Measurements from ENCODE around the gene MYBPC1.
"Not testable (repeated sequence)": the region's sequence is repeated elsewhere in the genome, so short reads cannot be mapped to it uniquely, and the experiment has no call there.

Gene MYBPC1

GRCh38 chr12:101655393-101655792 lies 60.6 kb downstream of the MYBPC1 start:
- DNase-seq: no peak

- not testable (repeated sequence) for DNase-seq
Measured at GRCh38 chr12:101660662-101661061, 65.9 kb downstream of the MYBPC1 start.

GRCh38 chr12:101663298-101663697 lies 68.5 kb downstream of the MYBPC1 start:
- DNase-seq: no peak

GRCh38 chr12:101664992-101665391 lies 70.2 kb downstream of the MYBPC1 start:
- DNase-seq: no peak

GRCh38 chr12:101666052-101666728 lies 71.4 kb downstream of the MYBPC1 start:
- no peak for DNase-seq

- DNase-seq: no peak
Measured at GRCh38 chr12:101667591-101667990, 72.8 kb downstream of the MYBPC1 start.

GRCh38 chr12:101670007-101670671 lies 75.4 kb downstream of the MYBPC1 start:
- DNase-seq: peak; percentile 22

- no peak for DNase-seq
Measured at GRCh38 chr12:101671157-101671791, 76.5 kb downstream of the MYBPC1 start.

GRCh38 chr12:101671833-101672232 lies 77.1 kb downstream of the MYBPC1 start:
- no peak for DNase-seq

- DNase-seq: no peak
Measured at GRCh38 chr12:101675555-101675954, 80.8 kb downstream of the MYBPC1 start.

GRCh38 chr12:101676497-101676896 lies 81.7 kb downstream of the MYBPC1 start:
- not testable (repeated sequence) for DNase-seq

- no peak for DNase-seq
Measured at GRCh38 chr12:101678081-101678480, 83.3 kb downstream of the MYBPC1 start.

GRCh38 chr12:101680240-101680639 lies 85.5 kb downstream of the MYBPC1 start:
- DNase-seq: no peak

- no peak for DNase-seq
Measured at GRCh38 chr12:101680647-101681046, 85.9 kb downstream of the MYBPC1 start.

- not testable (repeated sequence) for DNase-seq
Measured at GRCh38 chr12:101681627-101682026, 86.9 kb downstream of the MYBPC1 start.

GRCh38 chr12:101685092-101685491 lies 90.3 kb downstream of the MYBPC1 start:
- no peak for DNase-seq

- no peak for DNase-seq
Measured at GRCh38 chr12:101686176-101686575, 91.4 kb downstream of the MYBPC1 start.

- DNase-seq: no peak
Measured at GRCh38 chr12:101690544-101691098, 95.8 kb downstream of the MYBPC1 start.

- no peak for DNase-seq
Measured at GRCh38 chr12:101691503-101692096, 96.8 kb downstream of the MYBPC1 start.

- DNase-seq: no peak
Measured at GRCh38 chr12:101694297-101694848, 99.6 kb downstream of the MYBPC1 start.

GRCh38 chr12:101694986-101695385 lies 100.2 kb downstream of the MYBPC1 start:
- no peak for DNase-seq

GRCh38 chr12:101695706-101696105 lies 100.9 kb downstream of the MYBPC1 start:
- no peak for DNase-seq
